Neutrophil (primary cell): ENCODE measurements around the gene HNF4A.
A peak's percentile ranks its signal among the peaks of the same experiment; 100 is the strongest.

Experiments
- H3K27ac ChIP-seq: fragments of 200-600 bp; sonication (generic); 2 replicates; pipeline ENCODE4 v1.5.1; 2016; ENCODE audit warnings: mild to moderate bottlenecking, moderate library complexity
- H3K27me3 ChIP-seq: fragments of 200-600 bp; sonication (generic); 2 replicates; pipeline ENCODE4 v1.6.0; 2016; ENCODE audit warnings: mild to moderate bottlenecking
- H3K36me3 ChIP-seq: fragments of 200-600 bp; sonication (generic); 2 replicates; pipeline ENCODE4 v1.5.1; 2017
- H3K4me1 ChIP-seq, 2 experiments: fragments of 200-600 bp in 1 of 2; sonication (generic) in 1 of 2; 1 replicate in 1 of 2; 2 replicates in 1 of 2; pipeline versions ENCODE4 v1.5.1 to v1.6.1; 2013 to 2016; ENCODE audit warnings: low read depth in 1 of 2, low read length in 1 of 2, mild to moderate bottlenecking in 1 of 2, moderate library complexity in 1 of 2; ENCODE audit not compliant: control insufficient read depth in 1 of 2, insufficient read depth in 1 of 2
- H3K4me3 ChIP-seq, 2 experiments: fragments of 200-600 bp in 1 of 2; sonication (generic) in 1 of 2; 1 replicate in 1 of 2; 2 replicates in 1 of 2; pipeline ENCODE4 v1.5.1; 2013 to 2016; ENCODE audit warnings: low read depth in 1 of 2, low read length in 1 of 2, mild to moderate bottlenecking in 1 of 2, moderate library complexity in 1 of 2
- H3K9me3 ChIP-seq: fragments of 200-600 bp; sonication (generic); 2 replicates; pipeline ENCODE4 v1.5.1; 2016
- CTCF ChIP-seq: fragments of 200-600 bp; sonication (generic); IDR thresholded peaks from 2 replicates; pipeline ENCODE4 v1.5.1; 2016; ENCODE audit warnings: antibody characterized with exemption

HNF4A gene

GRCh38 chr20:44450903-44451450 lies 95.5 kb downstream of the HNF4A start:
- TF ChIP-seq CTCF, result no peak
- Histone ChIP-seq H3K27ac (no peak overlapping the region), H3K4me1 (peaks cover 10 to 12% of the 10 kb centered on the region in 2 experiments), H3K36me3 (no peaks in the 10 kb centered on the region), H3K4me3 (no peak overlapping the region), H3K9me3 (no peaks in the 10 kb centered on the region), H3K27me3 (no peaks in the 10 kb centered on the region)

- TF ChIP-seq CTCF, result no peak
- Histone ChIP-seq H3K4me1 (peaks cover 10 to 12% of the 10 kb centered on the region in 2 experiments), H3K4me3 (no peak overlapping the region), H3K36me3 (no peaks in the 10 kb centered on the region), H3K27ac (peak overlapping the region; percentile 48), H3K27me3 (no peaks in the 10 kb centered on the region), H3K9me3 (no peaks in the 10 kb centered on the region)
Measured at GRCh38 chr20:44454306-44454963, 98.9 kb downstream of the HNF4A start.

GRCh38 chr20:44455126-44455525 lies 99.6 kb downstream of the HNF4A start:
- Histone ChIP-seq H3K4me1 (peaks cover 10 to 12% of the 10 kb centered on the region in 2 experiments), H3K27ac (peak overlapping the region; percentile 48), H3K27me3 (no peaks in the 10 kb centered on the region), H3K36me3 (no peaks in the 10 kb centered on the region), H3K9me3 (no peaks in the 10 kb centered on the region), H3K4me3 (no peak overlapping the region)
- TF ChIP-seq CTCF, result no peak

GRCh38 chr20:44456611-44457010 lies 101.1 kb downstream of the HNF4A start:
- no peaks in the 10 kb centered on the region for H3K36me3 ChIP-seq
- no peaks in the 10 kb centered on the region for H3K27me3 ChIP-seq
- no peaks in the 10 kb centered on the region for H3K9me3 ChIP-seq
- TF ChIP-seq CTCF, result no peak
- peaks cover 10 to 12% of the 10 kb centered on the region in 2 experiments for H3K4me1 ChIP-seq
- H3K4me3 ChIP-seq, result no peak overlapping the region
- no peak overlapping the region for H3K27ac ChIP-seq

GRCh38 chr20:44457016-44457415 lies 101.5 kb downstream of the HNF4A start:
- TF ChIP-seq CTCF, result no peak
- Histone ChIP-seq H3K36me3 (no peaks in the 10 kb centered on the region), H3K27me3 (no peaks in the 10 kb centered on the region)

More at GRCh38 chr20:44457016-44457415, 101.5 kb downstream of the HNF4A start:
- Histone ChIP-seq H3K27ac (no peak overlapping the region), H3K4me3 (no peak overlapping the region), H3K9me3 (no peaks in the 10 kb centered on the region), H3K4me1 (peaks cover 10 to 12% of the 10 kb centered on the region in 2 experiments)
